Endothelial cell of umbilical vein (primary cell): ENCODE results near the gene DHRS2. TPM values are rescaled to one million over a fixed set of nuclear protein-coding genes. Genes with fewer than 3 reads are reported as not detected.

ENCODE experiments used
- BruUV-seq: library from RNA; stranded (reverse); fragments of 400-500 nt; replicated peaks from 2 replicates; lab custom pipeline; 2021; lab: Mats Ljungman, UMichigan
- CTCF ChIA-PET: fragments of 300-600, 350-600 bp; sonication (Branson Sonifier 250); formaldehyde crosslinking; loops from one replicate; lab custom pipeline; 2021; ENCODE audit warnings: antibody characterized with exemption, inconsistent platforms; lab: Charles Lee
- POLR2A ChIA-PET: fragments of 300-600, 350-600 bp; sonication (Branson Sonifier 250); formaldehyde crosslinking; loops from one replicate; lab custom pipeline; 2021; ENCODE audit warnings: antibody characterized with exemption, inconsistent platforms; lab: Charles Lee
- DNase-seq: peaks from one replicate; pipeline ENCODE4 v3.0.0-alpha.2; 2011; ENCODE audit warnings: low read depth, low spot score
- FAIRE-seq: peaks from 2 replicates; lab custom pipeline; 2011; peaks lifted over from hg19 to GRCh38; lab: Jason Lieb, UNC
- H2AFZ ChIP-seq: 2 replicates; pipeline ENCODE4 v1.6.0; 2012; ENCODE audit warnings: low read depth, low read length, control low read depth, inconsistent platforms
- H3K27ac ChIP-seq: 2 replicates; pipeline ENCODE4 v1.5.1; 2011; ENCODE audit warnings: low read depth, mild to moderate bottlenecking, control low read depth, low read length, moderate library complexity; ENCODE audit not compliant: insufficient read depth
- H3K27me3 ChIP-seq, 2 experiments: 2 replicates each; pipeline versions ENCODE4 v1.6.0 to v1.6.1; 2011; ENCODE audit warnings: low read length in 2 of 2, mixed read lengths in 1 of 2; ENCODE audit not compliant: control insufficient read depth in 2 of 2, insufficient read depth in 2 of 2
- H3K36me3 ChIP-seq, 2 experiments: 2 replicates in 1 of 2; 3 replicates in 1 of 2; pipeline ENCODE4 v1.5.1; 2011; ENCODE audit warnings: low read length in 2 of 2, mild to moderate bottlenecking in 1 of 2, moderate library complexity in 1 of 2; ENCODE audit not compliant: control insufficient read depth in 2 of 2, insufficient read depth in 2 of 2; ENCODE audit errors: extremely low read depth in 1 of 2
- H3K4me1 ChIP-seq: 3 replicates; pipeline ENCODE4 v1.5.1; 2011; ENCODE audit warnings: mild to moderate bottlenecking, low read length; ENCODE audit not compliant: control insufficient read depth, insufficient read depth; ENCODE audit errors: extremely low read depth
- H3K4me2 ChIP-seq: 2 replicates; pipeline ENCODE4 v1.6.1; 2011; ENCODE audit warnings: low read length, control low read depth, mixed read lengths; ENCODE audit not compliant: insufficient read depth
- H3K4me3 ChIP-seq, 3 experiments: fragments of 200-600 bp in 1 of 3; sonication (generic), shearing (Covaris generic) in 1 of 3; replicated peaks in 1 of 3; 2 replicates each; pipeline ENCODE4 v1.5.1; 2011 to 2016; ENCODE audit warnings: control low read depth in 3 of 3, low read length in 3 of 3, mild to moderate bottlenecking in 2 of 3, inconsistent platforms in 1 of 3, low read depth in 1 of 3, moderate library complexity in 1 of 3; ENCODE audit not compliant: insufficient read depth in 1 of 3
- H3K79me2 ChIP-seq: 2 replicates; pipeline ENCODE4 v1.6.0; 2012; ENCODE audit warnings: low read length, inconsistent platforms; ENCODE audit not compliant: control insufficient read depth, insufficient read depth
- H3K9ac ChIP-seq: replicated peaks from 2 replicates; pipeline ENCODE3; 2011; ENCODE audit warnings: low read length, control low read depth; ENCODE audit not compliant: insufficient read depth; ENCODE audit errors: extremely low read depth
- H3K9me1 ChIP-seq: replicated peaks from 3 replicates; pipeline ENCODE4 v1.6.0; 2011; ENCODE audit warnings: mild to moderate bottlenecking, low read length; ENCODE audit not compliant: control insufficient read depth, insufficient read depth; ENCODE audit errors: extremely low read depth
- H3K9me3 ChIP-seq: replicated peaks from 2 replicates; pipeline ENCODE4 v1.5.1; 2012; ENCODE audit warnings: low read length, inconsistent platforms; ENCODE audit not compliant: control insufficient read depth, insufficient read depth
- H4K20me1 ChIP-seq: replicated peaks from 2 replicates; pipeline ENCODE3; 2011; ENCODE audit warnings: mild to moderate bottlenecking, low read length; ENCODE audit not compliant: control insufficient read depth, insufficient read depth; ENCODE audit errors: extremely low read depth
- EZH2 ChIP-seq: IDR thresholded peaks from 2 replicates; pipeline ENCODE4 v1.6.1; 2012; ENCODE audit warnings: borderline replicate concordance, low read depth, mild to moderate bottlenecking, moderate library complexity, low read length, inconsistent platforms; ENCODE audit not compliant: severe bottlenecking
- FOS ChIP-seq: IDR thresholded peaks from 2 replicates; pipeline ENCODE4 v1.6.1; 2011; ENCODE audit warnings: mild to moderate bottlenecking, low read length, moderate library complexity, borderline replicate concordance; ENCODE audit not compliant: insufficient read depth
- GATA2 ChIP-seq: IDR thresholded peaks from 2 replicates; pipeline ENCODE4 v1.7.0; 2011; ENCODE audit warnings: low read depth, mild to moderate bottlenecking, moderate library complexity, mixed read lengths, low read length; ENCODE audit not compliant: insufficient read length, insufficient read depth
- JUN ChIP-seq: IDR thresholded peaks from 2 replicates; pipeline ENCODE4 v1.6.1; 2011; ENCODE audit warnings: borderline replicate concordance, low read depth; ENCODE audit not compliant: insufficient read length, insufficient read depth
- MAX ChIP-seq: IDR thresholded peaks from 2 replicates; pipeline ENCODE4 v1.6.1; 2011; ENCODE audit not compliant: insufficient read depth, insufficient read length
- MYC ChIP-seq: IDR thresholded peaks from one replicate; pipeline ENCODE4 v1.6.1; 2011; ENCODE audit warnings: mild to moderate bottlenecking, low read depth, low read length
- POLR2A ChIP-seq: IDR thresholded peaks from 2 replicates; pipeline ENCODE4 v1.6.1; 2012; ENCODE audit warnings: low read depth, mild to moderate bottlenecking, control low read depth, low read length
- POLR2AphosphoS5 ChIP-seq: IDR thresholded peaks from 2 replicates; pipeline ENCODE4 v1.6.1; 2012; ENCODE audit warnings: low read depth, mild to moderate bottlenecking, control low read depth, low read length, moderate library complexity; ENCODE audit not compliant: insufficient read depth
- dilution Hi-C: fragments of 300-500 bp; cut with MboI; formaldehyde crosslinking; loops from one replicate; pipeline ENCODE4 v1.15.0; 2019; ENCODE audit warnings: low sequenced_read_pairs; ENCODE audit not compliant: extremely low pct_ligation_motif_present
- intact Hi-C: fragments of 100-400 bp; cut with micrococcal nuclease; formaldehyde crosslinking; loops from one replicate; pipeline ENCODE4 v1.10.0; 2022
- polyA plus RNA-seq, 4 experiments: library from polyadenylated mRNA; depleted of rRNA in 3 of 4; stranded (reverse) in 3 of 4; unstranded in 1 of 4; fragments of >200 nt; gene quantifications; 2 replicates each; pipeline versions ENCODE4 v1.2.1 to v1.2.3, GENCODE V29; 2011 to 2012; ENCODE audit warnings: missing spikeins in 1 of 4
- total RNA-seq: library from RNA; stranded (reverse); gene quantifications from 2 replicates; pipeline ENCODE4 v1.2.3, GENCODE V29; 2021
- TF ChIP-seq, protein P1 (sequence below), 2 donors: IDR thresholded peaks; 1 replicate in 1 of 2; 2 replicates in 1 of 2; pipeline ENCODE4 v1.5.1; 2011; ENCODE audit warnings: low read length in 2 of 2, mild to moderate bottlenecking in 2 of 2, moderate library complexity in 2 of 2, control low read depth in 1 of 2, inconsistent platforms in 1 of 2, low read depth in 1 of 2; ENCODE audit not compliant: insufficient read depth in 1 of 2; ENCODE audit errors: extremely low read depth in 1 of 2

The DHRS2 gene
- total and polyA plus RNA-seq, 2 donors (not counting 3 experiments of a cell fraction or from before 2014, with no cell fraction given) = 0.10 TPM; not detected in 1

GRCh38 chr14:23641915-23642588 lies 5.9 kb downstream of the DHRS2 start:
- no peaks in the 10 kb centered on the region for H3K27me3 ChIP-seq
- TF ChIP-seq, protein P1, sequence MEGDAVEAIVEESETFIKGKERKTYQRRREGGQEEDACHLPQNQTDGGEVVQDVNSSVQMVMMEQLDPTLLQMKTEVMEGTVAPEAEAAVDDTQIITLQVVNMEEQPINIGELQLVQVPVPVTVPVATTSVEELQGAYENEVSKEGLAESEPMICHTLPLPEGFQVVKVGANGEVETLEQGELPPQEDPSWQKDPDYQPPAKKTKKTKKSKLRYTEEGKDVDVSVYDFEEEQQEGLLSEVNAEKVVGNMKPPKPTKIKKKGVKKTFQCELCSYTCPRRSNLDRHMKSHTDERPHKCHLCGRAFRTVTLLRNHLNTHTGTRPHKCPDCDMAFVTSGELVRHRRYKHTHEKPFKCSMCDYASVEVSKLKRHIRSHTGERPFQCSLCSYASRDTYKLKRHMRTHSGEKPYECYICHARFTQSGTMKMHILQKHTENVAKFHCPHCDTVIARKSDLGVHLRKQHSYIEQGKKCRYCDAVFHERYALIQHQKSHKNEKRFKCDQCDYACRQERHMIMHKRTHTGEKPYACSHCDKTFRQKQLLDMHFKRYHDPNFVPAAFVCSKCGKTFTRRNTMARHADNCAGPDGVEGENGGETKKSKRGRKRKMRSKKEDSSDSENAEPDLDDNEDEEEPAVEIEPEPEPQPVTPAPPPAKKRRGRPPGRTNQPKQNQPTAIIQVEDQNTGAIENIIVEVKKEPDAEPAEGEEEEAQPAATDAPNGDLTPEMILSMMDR (IDR thresholded peaks at IDR 0.05; ENCODE audit: extremely low read depth in 1 of 2, insufficient read depth in 1 of 2, low read depth in 1 of 2, low read length in 2 of 2) = no peak
- TF ChIP-seq POLR2A (no peak), MAX (no peak), POLR2AphosphoS5 (no peak), FOS (no peak), JUN (no peak), EZH2 (no peak), GATA2 (no peak), MYC (no peak)
- H3K36me3 ChIP-seq = no peaks in the 10 kb centered on the region
- no peak overlapping the region for H3K4me2 ChIP-seq
- H3K79me2 ChIP-seq = no peaks in the 10 kb centered on the region
- no peak overlapping the region for H3K4me3 ChIP-seq
- H3K9ac ChIP-seq = no peak overlapping the region
- ChIA-PET CTCF (interaction anchor here (2.3 to 2.7 kb wide), 2 partner anchors 10 to 24 kb away, joined by 9 to 31 read pairs; no protein-coding TSS in a partner anchor), POLR2A (no interaction called here)
- no peak overlapping the region for H2AFZ ChIP-seq
- no peak overlapping the region for H3K27ac ChIP-seq
- no peaks in the 10 kb centered on the region for H3K9me1 ChIP-seq
- intact Hi-C loops (no loop called here), dilution Hi-C loops (no loop called here)
- DNase-seq = no peak
- no peaks in the 10 kb centered on the region for H3K9me3 ChIP-seq
- FAIRE-seq = no peak
- BruUV-seq = no TSS peak
- H4K20me1 ChIP-seq = no peaks in the 10 kb centered on the region
- H3K4me1 ChIP-seq = no peaks in the 10 kb centered on the region
